HCT116 (cell line): Measurements from ENCODE around the gene CAPZB. TPM values are rescaled to one million over a fixed set of nuclear protein-coding genes. Genes with fewer than 3 reads are reported as not detected.

Experiments used
- ATAC-seq: fragments of 200-7000 bp; cut with Tn5 transposase; 2 replicates; pipeline ENCODE4 v1.9.1; 2020; ENCODE audit warnings: mild to moderate bottlenecking, moderate library complexity
- BruUV-seq: library from RNA; stranded (reverse); fragments of 400-500 nt; replicated peaks from 2 replicates; lab custom pipeline; 2021; lab: Mats Ljungman, UMichigan
- CTCF ChIA-PET: fragments of 300-600 bp; sonication (Branson Sonifier 250); formaldehyde crosslinking; loops from one replicate; lab custom pipeline; 2021; ENCODE audit warnings: antibody characterized with exemption; lab: Charles Lee
- POLR2A ChIA-PET: fragments of 300-600, 350-600 bp; sonication (Branson Sonifier 250); formaldehyde crosslinking; loops from one replicate; lab custom pipeline; 2021; ENCODE audit warnings: antibody characterized with exemption; lab: Charles Lee
- RAD21 ChIA-PET, 2 experiments: fragments of 300-600 bp; sonication (Branson Sonifier 250); formaldehyde crosslinking; loops; one replicate each; lab custom pipeline; 2023; ENCODE audit warnings: low total read pairs in 2 of 2; ENCODE audit not compliant: uncharacterized antibody in 2 of 2, unreplicated experiment in 2 of 2, low non-redundant PET in 1 of 2; lab: Charles Lee
- DNase-seq: peaks from one replicate; pipeline ENCODE4 v3.0.0-alpha.2; 2010; ENCODE audit warnings: low read depth, low spot score
- H2AFZ ChIP-seq: fragments of 200-600 bp; shearing (Covaris generic), sonication (generic); 2 replicates; pipeline ENCODE4 v1.6.1; 2017; ENCODE audit warnings: low read depth, mixed run types, mixed read lengths, antibody characterized with exemption, low read length; ENCODE audit not compliant: poor library complexity, severe bottlenecking
- H3K27ac ChIP-seq: 2 replicates; pipeline ENCODE4 v1.5.1; 2012; ENCODE audit warnings: low read depth, low read length
- H3K27me3 ChIP-seq: fragments of 200-600 bp; sonication (generic); 2 replicates; pipeline ENCODE4 v1.6.1; 2016; ENCODE audit warnings: mixed run types, low read length, mixed read lengths; ENCODE audit not compliant: insufficient read depth
- H3K36me3 ChIP-seq, 2 experiments: fragments of 200-500 bp in 1 of 2; fragments of 200-600 bp in 1 of 2; sonication (Bioruptor generic) in 1 of 2; sonication (generic) in 1 of 2; 2 replicates each; pipeline versions ENCODE4 v1.5.1 to v1.6.1; 2014 to 2016; ENCODE audit warnings: low read length in 2 of 2, inconsistent platforms in 1 of 2, mixed read lengths in 1 of 2, mixed run types in 1 of 2; ENCODE audit not compliant: insufficient read depth in 2 of 2, control insufficient read depth in 1 of 2
- H3K4me1 ChIP-seq, 2 experiments: fragments of 200-600 bp in 1 of 2; sonication (generic) in 1 of 2; 2 replicates each; pipeline versions ENCODE4 v1.5.1 to v1.6.1; 2012 to 2017; ENCODE audit warnings: low read length in 2 of 2, inconsistent platforms in 1 of 2, mild to moderate bottlenecking in 1 of 2, mixed read lengths in 1 of 2, mixed run types in 1 of 2, moderate library complexity in 1 of 2; ENCODE audit not compliant: insufficient read depth in 2 of 2, control insufficient read depth in 1 of 2
- H3K4me2 ChIP-seq: fragments of 200-600 bp; sonication (generic); 2 replicates; pipeline ENCODE4 v1.6.1; 2017; ENCODE audit warnings: mixed run types, low read length, mixed read lengths
- H3K4me3 ChIP-seq, 2 experiments: fragments of 200-600 bp in 1 of 2; sonication (generic) in 1 of 2; replicated peaks in 1 of 2; 2 replicates each; pipeline ENCODE4 v1.5.1; 2011 to 2016; ENCODE audit warnings: low read length in 2 of 2, control low read depth in 1 of 2, low read depth in 1 of 2, mild to moderate bottlenecking in 1 of 2, mixed read lengths in 1 of 2, mixed run types in 1 of 2
- H3K79me2 ChIP-seq: fragments of 200-600 bp; sonication (generic); 2 replicates; pipeline ENCODE4 v1.6.1; 2017; ENCODE audit warnings: mild to moderate bottlenecking, mixed run types, low read length, moderate library complexity, mixed read lengths; ENCODE audit not compliant: insufficient read depth
- H3K9ac ChIP-seq: fragments of 200-600 bp; sonication (generic); 2 replicates; pipeline ENCODE4 v1.6.1; 2016; ENCODE audit warnings: low read length, mixed read lengths
- H3K9me2 ChIP-seq: fragments of 200-600 bp; sonication (generic), shearing (Covaris generic); 2 replicates; pipeline ENCODE4 v1.6.1; 2017; ENCODE audit warnings: mixed run types, mild to moderate bottlenecking, moderate library complexity; ENCODE audit not compliant: insufficient read depth
- H3K9me3 ChIP-seq, 2 experiments: fragments of 200-500 bp in 1 of 2; fragments of 200-600 bp in 1 of 2; sonication (Bioruptor generic) in 1 of 2; sonication (generic) in 1 of 2; 2 replicates each; pipeline ENCODE4 v1.6.1; 2014 to 2017; ENCODE audit warnings: low read length in 2 of 2, mixed read lengths in 2 of 2, inconsistent platforms in 1 of 2, low read depth in 1 of 2, mild to moderate bottlenecking in 1 of 2, mixed run types in 1 of 2, moderate library complexity in 1 of 2; ENCODE audit not compliant: control insufficient read depth in 1 of 2, insufficient read depth in 1 of 2
- H4K20me1 ChIP-seq: fragments of 200-600 bp; sonication (generic), shearing (Covaris generic); 2 replicates; pipeline ENCODE4 v1.6.1; 2017; ENCODE audit warnings: mixed run types, mild to moderate bottlenecking, moderate library complexity; ENCODE audit not compliant: insufficient read depth
- CBX3 ChIP-seq: IDR thresholded peaks from 2 replicates; pipeline ENCODE4 v1.6.1; 2012; ENCODE audit warnings: low read depth
- CEBPB ChIP-seq: IDR thresholded peaks from 2 replicates; pipeline ENCODE4 v1.6.1; 2012; ENCODE audit warnings: low read depth
- EGR1 ChIP-seq: IDR thresholded peaks from 2 replicates; pipeline ENCODE4 v1.6.1; 2012; ENCODE audit warnings: low read depth
- ELF1 ChIP-seq: IDR thresholded peaks from 2 replicates; pipeline ENCODE4 v1.6.1; 2012; ENCODE audit warnings: low read depth, borderline replicate concordance
- EZH2 ChIP-seq: fragments of 200-600 bp; sonication (generic); IDR thresholded peaks from 2 replicates; pipeline ENCODE4 v1.6.1; 2017; ENCODE audit warnings: antibody characterized with exemption, mixed run types
- EZH2phosphoT487 ChIP-seq: fragments of 200-600 bp; IDR thresholded peaks from 2 replicates; pipeline ENCODE4 v1.6.1; 2018; ENCODE audit warnings: antibody characterized with exemption, borderline replicate concordance
- JUND ChIP-seq: IDR thresholded peaks from 2 replicates; pipeline ENCODE4 v1.6.1; 2012
- POLR2A ChIP-seq: IDR thresholded peaks from 2 replicates; pipeline ENCODE4 v1.7.0; 2011; ENCODE audit warnings: borderline replicate concordance; ENCODE audit not compliant: insufficient read depth, insufficient read length; ENCODE audit errors: extremely low read depth
- POLR2AphosphoS5 ChIP-seq: IDR thresholded peaks from 2 replicates; pipeline ENCODE4 v1.6.1; 2011; ENCODE audit warnings: mild to moderate bottlenecking, low read depth, low read length, moderate library complexity
- RAD21 ChIP-seq: IDR thresholded peaks from 2 replicates; pipeline ENCODE4 v1.6.1; 2012; ENCODE audit warnings: low read depth, mild to moderate bottlenecking
- SP1 ChIP-seq: IDR thresholded peaks from 2 replicates; pipeline ENCODE4 v1.6.1; 2012; ENCODE audit warnings: low read depth
- SRF ChIP-seq: IDR thresholded peaks from 2 replicates; pipeline ENCODE4 v1.6.1; 2012; ENCODE audit warnings: low read depth
- TCF7L2 ChIP-seq: IDR thresholded peaks from 2 replicates; pipeline ENCODE4 v1.7.0; 2011; ENCODE audit warnings: borderline replicate concordance, inconsistent platforms; ENCODE audit not compliant: insufficient read depth, insufficient read length; ENCODE audit errors: extremely low read depth
- YY1 ChIP-seq: IDR thresholded peaks from 2 replicates; pipeline ENCODE4 v1.6.1; 2011; ENCODE audit warnings: low read length, low read depth, moderate library complexity, mild to moderate bottlenecking; ENCODE audit not compliant: insufficient replicate concordance; ENCODE audit errors: extremely low read depth
- ZFX ChIP-seq: fragments of 450-650 bp; IDR thresholded peaks from 2 replicates; pipeline ENCODE4 v1.6.1; 2017
- ZNF274 ChIP-seq: fragments of 200-500 bp; sonication (Bioruptor generic); IDR thresholded peaks from 2 replicates; pipeline ENCODE4 v1.6.1; 2014; ENCODE audit warnings: mild to moderate bottlenecking, low read depth, low read length, inconsistent platforms
- intact Hi-C: fragments of 100-400 bp; cut with micrococcal nuclease; formaldehyde crosslinking; loops from 2 replicates; pipeline ENCODE4 v1.10.0; 2022
- total RNA-seq: library from RNA; stranded (reverse); gene quantifications from one replicate; pipeline ENCODE4 v1.2.1, GENCODE V29; 2021; ENCODE audit not compliant: unreplicated experiment
- TF ChIP-seq, protein P1 (sequence below), 3 experiments: fragments of 200-600 bp in 1 of 3; sonication (generic) in 1 of 3; IDR thresholded peaks in 2 of 3; conservative IDR thresholded peaks in 1 of 3; 2 replicates each; pipeline ENCODE4 v1.5.1; 2012 to 2017; ENCODE audit warnings: low read depth in 2 of 3, low read length in 2 of 3, antibody characterized with exemption in 1 of 3, borderline replicate concordance in 1 of 3, control low read depth in 1 of 3, mild to moderate bottlenecking in 1 of 3, mixed read lengths in 1 of 3, mixed run types in 1 of 3, moderate library complexity in 1 of 3; ENCODE audit not compliant: insufficient read depth in 1 of 3
- TF ChIP-seq, protein P2 (sequence below): IDR thresholded peaks from 2 replicates; pipeline ENCODE4 v1.6.1; 2012; ENCODE audit warnings: low read depth
- TF ChIP-seq, protein P3 (sequence below): IDR thresholded peaks from 2 replicates; pipeline ENCODE4 v1.6.1; 2012
- TF ChIP-seq, protein P4 (sequence below): IDR thresholded peaks from 2 replicates; pipeline ENCODE4 v1.6.1; 2012

CAPZB gene
- total RNA-seq, 1 experiment from 2014 or later = 203 TPM

GRCh38 chr1:19402031-19402813 lies 83.1 kb downstream of the CAPZB start:
- H3K27ac ChIP-seq = no peak overlapping the region
- no peaks in the 10 kb centered on the region for H3K27me3 ChIP-seq
- H3K4me3 ChIP-seq = no peak overlapping the region
- H4K20me1 ChIP-seq = no peaks in the 10 kb centered on the region; the same call in 1 of the 2 replicates
- ChIA-PET CTCF (interaction anchor here (2.1 kb wide), 1 partner anchor 180 kb away, joined by 5 read pairs; no protein-coding TSS in a partner anchor), POLR2A (no interaction called here), RAD21 (interaction anchor here in 1 of 2 experiments (0.6 kb wide), 1 partner anchor 246 kb away, joined by 6 read pairs; no protein-coding TSS in a partner anchor)
- BruUV-seq = no TSS peak
- peaks cover 0 to 7% of the 10 kb centered on the region in 2 experiments; a peak in 1 of 4 replicates for H3K4me1 ChIP-seq
- no peak overlapping the region for H3K4me2 ChIP-seq
- no peak for ATAC-seq
- no peak overlapping the region for H2AFZ ChIP-seq
- H3K9me2 ChIP-seq = no peaks in the 10 kb centered on the region
- no peak overlapping the region for H3K9ac ChIP-seq
- peaks cover 51% of the 10 kb centered on the region; the same call in 1 of the 2 replicates for H3K79me2 ChIP-seq
- intact Hi-C loops = no loop called here
- H3K36me3 ChIP-seq = no peaks in the 10 kb centered on the region
- DNase-seq = no peak
- H3K9me3 ChIP-seq = no peaks in the 10 kb centered on the region
- TF ChIP-seq CBX3 (no peak), YY1 (no peak), SRF (no peak), JUND (no peak), TCF7L2 (no peak), POLR2A (no peak), RAD21 (no peak), EZH2phosphoT487 (no peak), ZNF274 (no peak), ELF1 (no peak), EGR1 (no peak), EZH2 (no peak), POLR2AphosphoS5 (no peak), CEBPB (no peak), ZFX (no peak), SP1 (no peak)
- TF ChIP-seq, protein P1, sequence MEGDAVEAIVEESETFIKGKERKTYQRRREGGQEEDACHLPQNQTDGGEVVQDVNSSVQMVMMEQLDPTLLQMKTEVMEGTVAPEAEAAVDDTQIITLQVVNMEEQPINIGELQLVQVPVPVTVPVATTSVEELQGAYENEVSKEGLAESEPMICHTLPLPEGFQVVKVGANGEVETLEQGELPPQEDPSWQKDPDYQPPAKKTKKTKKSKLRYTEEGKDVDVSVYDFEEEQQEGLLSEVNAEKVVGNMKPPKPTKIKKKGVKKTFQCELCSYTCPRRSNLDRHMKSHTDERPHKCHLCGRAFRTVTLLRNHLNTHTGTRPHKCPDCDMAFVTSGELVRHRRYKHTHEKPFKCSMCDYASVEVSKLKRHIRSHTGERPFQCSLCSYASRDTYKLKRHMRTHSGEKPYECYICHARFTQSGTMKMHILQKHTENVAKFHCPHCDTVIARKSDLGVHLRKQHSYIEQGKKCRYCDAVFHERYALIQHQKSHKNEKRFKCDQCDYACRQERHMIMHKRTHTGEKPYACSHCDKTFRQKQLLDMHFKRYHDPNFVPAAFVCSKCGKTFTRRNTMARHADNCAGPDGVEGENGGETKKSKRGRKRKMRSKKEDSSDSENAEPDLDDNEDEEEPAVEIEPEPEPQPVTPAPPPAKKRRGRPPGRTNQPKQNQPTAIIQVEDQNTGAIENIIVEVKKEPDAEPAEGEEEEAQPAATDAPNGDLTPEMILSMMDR (IDR thresholded peaks at IDR 0.05 in 2 of 3, conservative IDR thresholded peaks at IDR 0.05 in 1 of 3; ENCODE audit: borderline replicate concordance in 1 of 3, insufficient read depth in 1 of 3, low read depth in 2 of 3, low read length in 2 of 3) = no peak
- TF ChIP-seq, protein P2, sequence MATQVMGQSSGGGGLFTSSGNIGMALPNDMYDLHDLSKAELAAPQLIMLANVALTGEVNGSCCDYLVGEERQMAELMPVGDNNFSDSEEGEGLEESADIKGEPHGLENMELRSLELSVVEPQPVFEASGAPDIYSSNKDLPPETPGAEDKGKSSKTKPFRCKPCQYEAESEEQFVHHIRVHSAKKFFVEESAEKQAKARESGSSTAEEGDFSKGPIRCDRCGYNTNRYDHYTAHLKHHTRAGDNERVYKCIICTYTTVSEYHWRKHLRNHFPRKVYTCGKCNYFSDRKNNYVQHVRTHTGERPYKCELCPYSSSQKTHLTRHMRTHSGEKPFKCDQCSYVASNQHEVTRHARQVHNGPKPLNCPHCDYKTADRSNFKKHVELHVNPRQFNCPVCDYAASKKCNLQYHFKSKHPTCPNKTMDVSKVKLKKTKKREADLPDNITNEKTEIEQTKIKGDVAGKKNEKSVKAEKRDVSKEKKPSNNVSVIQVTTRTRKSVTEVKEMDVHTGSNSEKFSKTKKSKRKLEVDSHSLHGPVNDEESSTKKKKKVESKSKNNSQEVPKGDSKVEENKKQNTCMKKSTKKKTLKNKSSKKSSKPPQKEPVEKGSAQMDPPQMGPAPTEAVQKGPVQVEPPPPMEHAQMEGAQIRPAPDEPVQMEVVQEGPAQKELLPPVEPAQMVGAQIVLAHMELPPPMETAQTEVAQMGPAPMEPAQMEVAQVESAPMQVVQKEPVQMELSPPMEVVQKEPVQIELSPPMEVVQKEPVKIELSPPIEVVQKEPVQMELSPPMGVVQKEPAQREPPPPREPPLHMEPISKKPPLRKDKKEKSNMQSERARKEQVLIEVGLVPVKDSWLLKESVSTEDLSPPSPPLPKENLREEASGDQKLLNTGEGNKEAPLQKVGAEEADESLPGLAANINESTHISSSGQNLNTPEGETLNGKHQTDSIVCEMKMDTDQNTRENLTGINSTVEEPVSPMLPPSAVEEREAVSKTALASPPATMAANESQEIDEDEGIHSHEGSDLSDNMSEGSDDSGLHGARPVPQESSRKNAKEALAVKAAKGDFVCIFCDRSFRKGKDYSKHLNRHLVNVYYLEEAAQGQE = no peak
- TF ChIP-seq, protein P3, sequence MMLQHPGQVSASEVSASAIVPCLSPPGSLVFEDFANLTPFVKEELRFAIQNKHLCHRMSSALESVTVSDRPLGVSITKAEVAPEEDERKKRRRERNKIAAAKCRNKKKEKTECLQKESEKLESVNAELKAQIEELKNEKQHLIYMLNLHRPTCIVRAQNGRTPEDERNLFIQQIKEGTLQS = no peak
- TF ChIP-seq, protein P4, sequence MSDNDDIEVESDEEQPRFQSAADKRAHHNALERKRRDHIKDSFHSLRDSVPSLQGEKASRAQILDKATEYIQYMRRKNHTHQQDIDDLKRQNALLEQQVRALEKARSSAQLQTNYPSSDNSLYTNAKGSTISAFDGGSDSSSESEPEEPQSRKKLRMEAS = no peak
